Osteocyte (in vitro differentiated cells): ENCODE data around the gene TMEM236. TPM values are rescaled to one million over a fixed set of nuclear protein-coding genes. Genes with fewer than 3 reads are reported as not detected.

ENCODE experiments used
- DNase-seq: peaks from one replicate; pipeline ENCODE4 v3.0.0; 2021; ENCODE audit warnings: mixed read lengths; ENCODE audit not compliant: unreplicated experiment; ENCODE audit errors: extremely low spot score
- H3K27ac Mint-ChIP-seq: one replicate; pipeline ENCODE4 v1.8.0; 2021; ENCODE audit warnings: mild to moderate bottlenecking, mixed read lengths; ENCODE audit not compliant: unreplicated experiment
- H3K27me3 Mint-ChIP-seq: one replicate; pipeline ENCODE4 v1.8.0; 2021; ENCODE audit warnings: mixed read lengths; ENCODE audit not compliant: unreplicated experiment
- H3K36me3 Mint-ChIP-seq: one replicate; pipeline ENCODE4 v1.8.0; 2021; ENCODE audit warnings: mixed read lengths; ENCODE audit not compliant: unreplicated experiment
- H3K4me1 Mint-ChIP-seq: one replicate; pipeline ENCODE4 v1.8.0; 2021; ENCODE audit warnings: mixed read lengths; ENCODE audit not compliant: unreplicated experiment
- H3K4me3 Mint-ChIP-seq: one replicate; pipeline ENCODE4 v1.8.0; 2021; ENCODE audit warnings: mild to moderate bottlenecking, moderate library complexity, mixed read lengths; ENCODE audit not compliant: unreplicated experiment
- H3K9me3 Mint-ChIP-seq: one replicate; pipeline ENCODE4 v1.8.0; 2021; ENCODE audit warnings: mixed read lengths; ENCODE audit not compliant: unreplicated experiment
- total RNA-seq: library from RNA; stranded (reverse); gene quantifications from 2 replicates; pipeline ENCODE4 v1.2.1, GENCODE V29; 2021
- TF ChIP-seq, protein P1 (sequence below): fragments of 200-600 bp; sonication (generic); IDR thresholded peaks from 2 replicates; pipeline ENCODE4 v1.5.0; 2021; ENCODE audit warnings: antibody characterized with exemption, mild to moderate bottlenecking, moderate library complexity

Gene TMEM236
- total RNA-seq, 1 donor from 2014 or later, result 0.11 TPM

DNA sequence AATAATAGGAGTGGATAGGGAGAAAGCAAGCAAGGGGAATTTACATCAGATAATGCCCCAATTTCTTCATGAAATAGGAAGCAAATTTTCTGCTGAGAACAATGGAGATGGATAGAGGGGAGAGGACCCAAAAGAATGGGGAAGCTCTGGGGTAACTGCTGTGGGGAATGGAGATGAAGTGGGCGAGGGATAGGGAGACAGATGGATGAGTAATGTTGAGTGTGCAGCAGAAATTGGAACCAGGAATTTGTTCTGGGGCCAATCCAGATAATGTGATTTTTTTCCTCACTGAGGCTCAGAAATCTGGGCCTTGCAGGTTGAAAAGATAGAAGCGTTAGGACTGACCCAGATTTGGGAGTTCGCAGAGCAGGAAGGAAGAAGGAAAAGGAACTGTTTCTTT, 32.7 kb downstream of the TMEM236 start:
- H3K27ac Mint-ChIP-seq, result no peak overlapping the region
- DNase-seq, result no peak
- H3K9me3 Mint-ChIP-seq, result no peaks in the 10 kb centered on the region
- no peak overlapping the region for H3K4me3 Mint-ChIP-seq
- peaks cover 48% of the 10 kb centered on the region for H3K4me1 Mint-ChIP-seq
- no peaks in the 10 kb centered on the region for H3K27me3 Mint-ChIP-seq
- TF ChIP-seq, protein P1, sequence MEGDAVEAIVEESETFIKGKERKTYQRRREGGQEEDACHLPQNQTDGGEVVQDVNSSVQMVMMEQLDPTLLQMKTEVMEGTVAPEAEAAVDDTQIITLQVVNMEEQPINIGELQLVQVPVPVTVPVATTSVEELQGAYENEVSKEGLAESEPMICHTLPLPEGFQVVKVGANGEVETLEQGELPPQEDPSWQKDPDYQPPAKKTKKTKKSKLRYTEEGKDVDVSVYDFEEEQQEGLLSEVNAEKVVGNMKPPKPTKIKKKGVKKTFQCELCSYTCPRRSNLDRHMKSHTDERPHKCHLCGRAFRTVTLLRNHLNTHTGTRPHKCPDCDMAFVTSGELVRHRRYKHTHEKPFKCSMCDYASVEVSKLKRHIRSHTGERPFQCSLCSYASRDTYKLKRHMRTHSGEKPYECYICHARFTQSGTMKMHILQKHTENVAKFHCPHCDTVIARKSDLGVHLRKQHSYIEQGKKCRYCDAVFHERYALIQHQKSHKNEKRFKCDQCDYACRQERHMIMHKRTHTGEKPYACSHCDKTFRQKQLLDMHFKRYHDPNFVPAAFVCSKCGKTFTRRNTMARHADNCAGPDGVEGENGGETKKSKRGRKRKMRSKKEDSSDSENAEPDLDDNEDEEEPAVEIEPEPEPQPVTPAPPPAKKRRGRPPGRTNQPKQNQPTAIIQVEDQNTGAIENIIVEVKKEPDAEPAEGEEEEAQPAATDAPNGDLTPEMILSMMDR, result no peak
- H3K36me3 Mint-ChIP-seq, result no peaks in the 10 kb centered on the region

DNA sequence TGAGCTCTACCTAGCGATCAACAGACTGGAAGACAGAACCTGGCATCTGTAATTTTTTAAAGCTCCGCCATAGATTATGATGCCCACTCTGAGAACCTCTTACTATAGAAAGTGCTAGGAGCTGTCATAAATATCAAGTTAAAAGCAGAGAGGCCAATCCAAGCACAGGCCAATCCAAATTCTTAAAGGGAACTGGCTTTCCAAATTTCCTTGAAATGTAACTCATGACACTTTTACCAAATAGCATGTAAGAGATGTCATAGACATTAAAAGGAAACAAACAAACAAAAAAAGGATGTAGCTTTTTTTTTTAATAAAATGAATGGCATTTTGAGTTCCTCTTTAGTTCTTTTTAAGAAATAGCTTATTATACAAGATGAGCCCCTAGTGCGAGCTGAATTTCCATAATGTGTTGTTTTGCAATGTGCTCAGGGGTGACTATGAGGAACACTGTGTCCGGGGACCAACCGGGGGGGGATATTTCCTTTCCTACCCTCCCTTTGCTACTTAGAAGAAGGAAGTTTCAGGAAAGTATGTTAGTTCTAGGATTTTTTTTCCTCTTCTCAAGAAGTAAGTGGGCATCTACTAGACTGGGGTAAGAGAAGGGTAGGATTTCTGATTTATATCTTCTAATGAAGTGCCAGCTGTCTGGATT, 33.4 kb downstream of the TMEM236 start:
- Mint-ChIP-seq H3K9me3 (no peaks in the 10 kb centered on the region), H3K27ac (no peak overlapping the region), H3K27me3 (no peaks in the 10 kb centered on the region), H3K36me3 (no peaks in the 10 kb centered on the region), H3K4me1 (peaks cover 48% of the 10 kb centered on the region), H3K4me3 (no peak overlapping the region)
- TF ChIP-seq, protein P1, result no peak
- DNase-seq, result no peak

DNA sequence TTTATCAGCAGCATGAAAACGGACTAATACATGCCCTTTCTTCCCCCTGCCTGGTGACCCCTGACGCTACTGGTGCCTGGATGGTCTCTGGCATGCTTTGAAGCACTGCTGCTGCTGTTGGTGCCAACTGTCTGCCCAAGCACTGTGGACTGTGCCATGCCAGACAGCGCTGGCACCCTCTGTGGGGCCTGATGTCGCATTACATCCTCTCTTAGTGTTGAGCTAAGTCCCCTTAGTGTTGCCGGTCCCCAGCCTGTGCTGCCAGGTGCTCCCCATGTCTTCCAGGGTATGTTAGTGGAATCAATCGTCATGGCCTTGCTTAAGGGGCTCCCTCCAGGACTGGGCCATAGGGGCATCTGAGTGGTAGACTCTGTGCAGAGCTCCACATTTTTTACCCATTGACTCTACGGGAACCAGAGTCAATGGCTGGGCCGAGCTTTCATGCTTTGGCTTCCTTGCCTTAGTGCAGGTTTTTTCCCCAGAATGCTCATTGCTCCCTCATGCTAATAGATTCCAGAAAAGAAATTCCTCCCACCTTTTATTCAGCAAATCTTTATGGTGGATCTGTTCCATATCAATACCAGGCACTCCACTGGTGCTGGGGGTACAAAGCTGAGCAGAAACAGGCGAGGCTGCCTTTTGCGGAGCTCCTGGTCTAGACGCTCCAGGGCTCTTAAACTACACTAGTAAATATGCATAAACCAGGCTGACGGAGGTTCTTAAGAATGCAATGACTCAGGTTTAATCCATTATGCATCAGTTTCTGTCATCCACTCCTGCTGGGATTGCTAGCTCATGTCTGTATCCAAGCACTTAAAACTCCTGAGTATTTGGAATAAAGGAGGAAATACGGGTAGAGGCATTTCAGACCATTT, 35.3 kb downstream of the TMEM236 start:
- no peaks in the 10 kb centered on the region for H3K9me3 Mint-ChIP-seq
- H3K27me3 Mint-ChIP-seq, result no peaks in the 10 kb centered on the region
- DNase-seq, result no peak
- peak overlapping the region; percentile 87 for H3K27ac Mint-ChIP-seq
- H3K4me1 Mint-ChIP-seq, result peaks cover 48% of the 10 kb centered on the region
- no peaks in the 10 kb centered on the region for H3K36me3 Mint-ChIP-seq
- TF ChIP-seq, protein P1, result no peak
- no peak overlapping the region for H3K4me3 Mint-ChIP-seq

DNA sequence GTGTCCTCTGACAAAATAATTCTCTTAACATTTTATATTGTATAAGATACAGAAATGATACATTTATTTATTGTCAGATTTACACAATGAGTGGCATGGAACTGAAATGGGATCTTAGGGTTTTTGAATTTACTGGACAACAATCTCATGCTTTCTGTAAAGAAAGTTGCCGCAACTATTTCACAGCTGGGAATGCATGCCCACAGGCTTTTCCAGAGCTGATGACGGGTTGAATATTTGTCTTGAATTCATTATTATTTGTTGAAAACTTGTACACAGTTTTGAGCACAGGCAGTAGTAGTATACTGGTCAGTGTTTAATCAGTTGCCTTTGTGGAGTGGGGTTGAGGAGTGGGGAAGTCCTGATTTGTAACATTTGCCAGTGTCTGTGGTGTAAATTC, 36.6 kb downstream of the TMEM236 start:
- no peak overlapping the region for H3K4me3 Mint-ChIP-seq
- H3K27me3 Mint-ChIP-seq, result no peaks in the 10 kb centered on the region
- no peaks in the 10 kb centered on the region for H3K9me3 Mint-ChIP-seq
- no peak for DNase-seq
- TF ChIP-seq, protein P1, result no peak
- peaks cover 38% of the 10 kb centered on the region for H3K4me1 Mint-ChIP-seq
- no peaks in the 10 kb centered on the region for H3K36me3 Mint-ChIP-seq
- H3K27ac Mint-ChIP-seq, result peak overlapping the region; percentile 35

DNA sequence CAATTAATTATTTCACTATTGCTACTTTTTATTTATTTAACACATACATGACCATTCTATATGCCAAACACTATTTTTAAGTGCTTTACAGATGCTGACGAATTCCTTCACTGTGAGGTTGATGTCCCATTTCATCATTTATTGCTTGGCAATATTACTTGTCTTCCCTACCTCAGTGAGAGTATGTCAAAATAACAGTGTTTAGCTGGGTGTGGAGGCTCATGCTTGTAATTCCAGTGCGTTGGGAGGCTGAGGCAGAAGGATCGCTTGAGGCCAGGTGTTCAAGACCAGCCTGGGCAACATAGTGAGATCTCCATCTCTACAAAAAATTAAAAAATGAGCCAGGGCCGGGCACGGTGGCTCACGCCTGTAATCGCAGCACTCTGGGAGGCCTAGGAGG, 37.4 kb downstream of the TMEM236 start:
- Mint-ChIP-seq H3K27me3 (no peaks in the 10 kb centered on the region), H3K4me1 (peaks cover 31% of the 10 kb centered on the region)
- DNase-seq, result no peak

More for the DNA sequence above, 37.4 kb downstream of the TMEM236 start:
- no peak overlapping the region for H3K4me3 Mint-ChIP-seq
- TF ChIP-seq, protein P1, result no peak
- H3K36me3 Mint-ChIP-seq, result no peaks in the 10 kb centered on the region
- no peaks in the 10 kb centered on the region for H3K9me3 Mint-ChIP-seq
- H3K27ac Mint-ChIP-seq, result no peak overlapping the region
